Measurements from ENCODE around the gene ITPR3. TPM values are rescaled to one million over a fixed set of nuclear protein-coding genes. Genes with fewer than 3 reads are reported as not detected.
A peak's percentile ranks its signal among the peaks of the same experiment; 100 is the strongest.

The ITPR3 gene
- total RNA-seq, 6 donors from 2014 or later = 95.6 to 179 (median 137) TPM

- Histone ChIP-seq H3K36me3 (peaks cover 7 to 42% (median 32%) of the 10 kb centered on the region in 4 donors), H3K9me3 (no peaks in the 10 kb centered on the region), H3K27me3 (no peaks in the 10 kb centered on the region), H3K4me1 (peaks cover 28 to 40% (median 32%) of the 10 kb centered on the region in 4 donors), H3K27ac (peak overlapping the region; percentile 40 to 92 (median 88)), H3K4me3 (no peak overlapping the region)
- peak in 1 of 2 donors; percentile 61 for DNase-seq
- ATAC-seq (ENCODE audit: low FRiP score in 2 of 2) = peak; percentile 23 to 54
- WGBS, 2 donors = 47 to 51% methylated on average over 9 of the region's 9 CpGs
- TF ChIP-seq CTCF (IDR thresholded peaks at IDR 0.05) (no peak), POLR2A (IDR thresholded peaks at IDR 0.05) (peak in 1 of 4 donors; percentile 24), POLR2AphosphoS5 (IDR thresholded peaks at IDR 0.05) (no peak), EP300 (IDR thresholded peaks at IDR 0.05) (no peak)
Measured at GRCh38 chr6:33577106-33577535, 44.0 kb upstream of the ITPR3 start.

- no peak for ATAC-seq (ENCODE audit: low FRiP score in 2 of 2)
- Histone ChIP-seq H3K4me3 (peak overlapping the region in 1 of 4 donors; percentile 67), H3K9me3 (no peaks in the 10 kb centered on the region), H3K27me3 (no peaks in the 10 kb centered on the region), H3K27ac (peak overlapping the region in 3 of 4 donors; percentile 88 to 92 (median 89)), H3K36me3 (peaks cover 7 to 39% (median 31%) of the 10 kb centered on the region in 4 donors), H3K4me1 (peaks cover 28 to 39% (median 32%) of the 10 kb centered on the region in 4 donors)
- no peak for DNase-seq
- 81 to 93% methylated on average over 6 of the region's 6 CpGs for WGBS, 2 donors
- no peak for TF ChIP-seq EP300 (IDR thresholded peaks at IDR 0.05)
- no peak for TF ChIP-seq CTCF (IDR thresholded peaks at IDR 0.05)
- no peak for TF ChIP-seq POLR2AphosphoS5 (IDR thresholded peaks at IDR 0.05)
- no peak for TF ChIP-seq POLR2A (IDR thresholded peaks at IDR 0.05)
Measured at GRCh38 chr6:33577718-33578117, 43.4 kb upstream of the ITPR3 start.

GRCh38 chr6:33578164-33578563, 43.0 kb upstream of the ITPR3 start:
- Histone ChIP-seq H3K4me1 (peaks cover 28 to 39% (median 32%) of the 10 kb centered on the region in 4 donors), H3K27ac (peak overlapping the region; percentile 81 to 92 (median 88)), H3K27me3 (no peaks in the 10 kb centered on the region), H3K4me3 (peak overlapping the region in 3 of 4 donors; percentile 67 to 81 (median 79)), H3K9me3 (no peaks in the 10 kb centered on the region), H3K36me3 (peaks cover 7 to 39% (median 31%) of the 10 kb centered on the region in 4 donors)
- WGBS, 2 donors = 72 to 95% methylated on average over 6 to 7 of the region's 7 CpGs
- DNase-seq = no peak
- ATAC-seq (ENCODE audit: low FRiP score in 2 of 2) = no peak
- no peak for TF ChIP-seq POLR2A (IDR thresholded peaks at IDR 0.05)
- no peak for TF ChIP-seq EP300 (IDR thresholded peaks at IDR 0.05)
- TF ChIP-seq CTCF (IDR thresholded peaks at IDR 0.05) = no peak
- no peak for TF ChIP-seq POLR2AphosphoS5 (IDR thresholded peaks at IDR 0.05)

- TF ChIP-seq CTCF (IDR thresholded peaks at IDR 0.05) (no peak), EP300 (IDR thresholded peaks at IDR 0.05) (no peak), POLR2A (IDR thresholded peaks at IDR 0.05) (no peak), POLR2AphosphoS5 (IDR thresholded peaks at IDR 0.05) (no peak)
- 45 to 49% methylated on average over 7 to 8 of the region's 9 CpGs for WGBS, 2 donors
- no peak for DNase-seq
- peaks cover 28 to 39% (median 32%) of the 10 kb centered on the region in 4 donors for H3K4me1 ChIP-seq
- H3K9me3 ChIP-seq = no peaks in the 10 kb centered on the region
- H3K27me3 ChIP-seq = no peaks in the 10 kb centered on the region
- peaks cover 7 to 38% (median 30%) of the 10 kb centered on the region in 4 donors for H3K36me3 ChIP-seq
- ATAC-seq (ENCODE audit: low FRiP score in 2 of 2) = no peak
- H3K4me3 ChIP-seq = peak overlapping the region; percentile 67 to 81 (median 78)
- peak overlapping the region; percentile 81 to 92 (median 88) for H3K27ac ChIP-seq
Measured at GRCh38 chr6:33578588-33579011, 42.5 kb upstream of the ITPR3 start.
